HT-29 (cell line): ENCODE data around the gene SIMC1. TPM values are rescaled to one million over a fixed set of nuclear protein-coding genes. Genes with fewer than 3 reads are reported as not detected.
A peak's percentile ranks its signal among the peaks of the same experiment; 100 is the strongest.
"Not testable (repeated sequence)": the region's sequence is repeated elsewhere in the genome, so short reads cannot be mapped to it uniquely, and the experiment has no call there.

Source experiments
- DNase-seq: peaks from one replicate; pipeline ENCODE4 v3.0.0-alpha.2; 2015; ENCODE audit warnings: low spot score
- total RNA-seq: library from RNA; depleted of rRNA; stranded (reverse); fragments of >200 nt; shearing (Covaris generic); gene quantifications from 2 replicates; pipeline ENCODE4 v1.2.3, GENCODE V29; 2014; rRNA removed

The SIMC1 gene
- 10.9 and 13.1 TPM in 2 replicates for total RNA-seq

DNA sequence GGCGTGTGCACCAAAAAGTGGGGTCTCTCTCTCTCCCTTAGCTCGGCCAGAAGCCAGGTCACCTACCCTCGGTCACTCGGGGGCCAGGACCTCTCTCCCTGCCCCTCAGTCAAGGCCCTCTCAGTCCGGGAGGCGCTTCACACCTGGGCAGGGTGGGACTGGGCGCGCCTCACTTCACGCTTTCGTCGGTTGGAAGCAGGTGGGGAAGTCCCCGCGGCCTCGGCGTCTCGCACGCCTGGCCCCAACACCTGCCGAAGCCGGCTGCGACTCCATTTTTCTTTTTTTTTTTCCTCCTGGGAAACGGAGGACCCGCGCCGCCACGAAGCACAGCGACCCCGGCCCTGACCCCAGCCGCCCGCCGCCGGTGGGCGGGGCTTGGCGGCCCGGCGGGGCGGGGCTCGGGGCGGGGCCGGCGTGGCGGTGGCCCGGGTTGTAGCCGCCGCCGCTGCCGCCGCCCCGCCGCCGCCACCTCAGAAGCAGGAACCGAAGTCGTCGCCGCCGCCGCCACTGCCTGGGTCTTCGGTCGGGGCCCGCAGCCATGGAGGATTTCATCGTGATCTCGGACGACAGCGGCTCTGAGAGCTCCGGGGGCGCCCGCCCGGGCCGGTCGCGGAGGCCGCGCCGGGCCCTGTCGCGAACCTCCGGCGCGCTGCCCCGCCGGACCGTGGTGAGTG lies at the start of gene SIMC1:
Gene SIMC1, plus strand, starts transcription at position 454 of the 674 bp plus-strand sequence. Its CDS starts 85 bp downstream, at position 539.
- DNase-seq, result peak; percentile 9

DNA sequence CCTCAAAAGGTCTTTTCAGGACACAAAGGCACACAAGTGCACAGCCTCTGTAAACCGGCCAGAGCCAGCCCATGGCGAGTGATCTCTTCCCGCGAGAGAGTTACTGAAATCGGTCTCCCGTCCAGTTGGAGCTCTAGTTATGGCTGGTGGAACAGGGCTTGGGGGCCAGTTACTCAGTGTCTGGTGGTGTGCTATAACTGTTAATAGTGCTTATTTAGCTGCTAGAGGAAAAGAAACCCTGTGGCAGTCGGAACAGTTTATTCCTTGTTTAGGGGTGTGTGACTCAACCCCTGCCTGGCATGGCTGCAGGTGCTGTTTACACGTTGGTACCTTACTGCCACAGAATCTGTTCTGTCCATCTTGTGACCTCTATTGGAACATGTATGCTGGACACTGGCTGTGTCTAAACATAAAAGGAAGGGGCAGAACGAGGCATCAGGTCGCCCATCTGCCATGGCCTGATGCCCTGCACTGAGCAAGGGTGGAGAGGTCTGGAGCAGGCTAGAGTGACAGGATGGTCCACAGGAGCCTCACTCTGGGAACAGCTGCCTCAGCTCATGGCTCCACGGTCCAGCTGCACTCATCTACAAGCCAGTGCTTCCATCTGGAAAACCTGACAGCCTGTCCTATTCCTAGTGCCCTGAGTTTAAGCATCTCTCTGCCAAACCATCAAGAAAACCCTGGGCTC lies 49.6 kb upstream of the SIMC1 start:
- no peak for DNase-seq

DNA sequence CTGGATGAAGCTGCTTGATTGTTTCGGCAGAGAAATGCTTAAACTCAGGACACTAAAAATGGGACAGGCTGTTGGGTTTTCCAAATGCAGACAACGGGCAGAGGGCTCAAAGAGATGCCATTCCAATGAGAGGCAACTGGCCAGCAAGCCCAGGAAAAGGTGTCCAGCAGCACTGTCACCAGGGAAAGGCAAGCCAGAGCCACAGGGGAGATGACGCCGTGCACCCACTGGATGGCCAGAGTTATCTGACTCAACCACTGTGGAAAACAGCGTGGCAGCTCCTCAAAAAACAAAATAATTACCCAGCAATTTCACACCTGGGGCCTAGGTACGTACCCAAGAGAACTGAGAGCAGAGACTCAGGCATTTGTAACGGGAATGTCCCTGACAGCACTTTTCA lies 48.4 kb upstream of the SIMC1 start:
- DNase-seq, result no peak

DNA sequence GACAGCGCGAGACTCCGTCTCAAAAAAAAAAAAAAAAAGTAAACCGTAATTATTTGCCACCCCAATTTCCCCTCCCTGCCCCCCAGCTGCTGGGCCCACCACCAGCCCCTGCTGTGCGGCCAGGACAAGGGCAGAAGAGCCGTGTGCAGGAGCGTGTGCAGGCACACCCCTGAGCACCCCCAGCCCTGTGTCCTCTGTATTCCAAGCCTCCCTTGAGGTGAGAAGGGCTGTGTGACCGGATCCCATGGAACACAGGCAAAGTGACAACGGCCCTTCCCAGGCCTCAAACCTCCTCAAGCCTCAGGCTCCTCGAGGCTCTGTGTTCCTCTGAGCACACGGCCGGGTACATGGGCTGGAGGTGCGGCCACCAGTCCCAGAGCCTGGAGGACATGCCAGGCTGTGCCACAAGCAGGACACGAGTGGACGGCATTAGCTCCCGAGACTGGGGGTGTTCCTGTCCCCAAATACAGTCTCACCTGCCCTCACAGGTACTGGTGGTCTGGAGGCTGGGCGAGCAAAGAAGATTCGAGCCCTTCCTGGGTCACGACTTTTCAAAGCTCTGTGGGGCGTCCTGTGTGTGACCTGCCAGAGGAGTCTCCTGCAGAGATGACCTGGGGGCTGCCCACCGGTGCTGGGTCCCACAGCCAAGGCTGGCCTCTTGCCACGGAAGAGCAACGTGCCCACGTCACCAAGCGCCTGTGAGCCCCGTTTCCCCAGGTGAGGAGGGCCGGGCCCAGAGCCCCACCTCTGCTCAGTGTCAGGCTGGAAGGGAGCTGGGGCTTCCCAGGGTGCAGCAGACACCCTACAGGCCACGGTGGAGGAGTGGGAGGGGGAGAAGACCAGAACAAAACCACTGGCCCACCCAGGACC lies 47.1 kb upstream of the SIMC1 start:
- no peak for DNase-seq

DNA sequence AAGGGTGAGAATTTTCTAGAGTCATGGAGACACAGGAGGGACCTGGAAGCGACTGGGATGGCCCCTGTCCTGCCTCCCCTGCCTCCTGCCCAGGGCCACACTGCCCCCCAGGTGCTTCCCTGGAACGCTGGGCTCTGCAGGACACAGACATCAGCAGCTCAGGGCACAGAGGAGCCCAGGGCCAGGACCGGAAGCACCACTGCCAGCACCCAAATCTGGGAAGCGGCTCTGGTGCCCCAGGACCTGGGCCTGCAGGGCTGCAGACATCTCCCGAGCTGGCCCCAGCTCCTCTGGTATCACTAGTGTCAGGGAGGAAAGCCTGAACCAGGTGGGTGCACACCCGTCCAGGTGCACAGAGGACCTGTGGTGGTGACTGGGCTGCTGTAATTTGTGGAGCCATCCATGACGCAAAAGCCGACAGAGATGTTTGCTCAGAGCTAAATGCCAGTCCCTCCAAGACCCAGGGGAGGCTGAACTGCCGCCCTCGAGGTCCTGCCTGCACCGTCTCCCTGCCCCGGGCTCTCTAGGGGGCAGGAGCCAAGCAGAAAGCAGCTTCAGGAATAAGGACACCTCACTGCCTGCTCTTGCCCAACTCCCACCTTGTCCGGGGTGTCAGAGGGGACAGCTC lies 46.0 kb upstream of the SIMC1 start:
- DNase-seq, result no peak

DNA sequence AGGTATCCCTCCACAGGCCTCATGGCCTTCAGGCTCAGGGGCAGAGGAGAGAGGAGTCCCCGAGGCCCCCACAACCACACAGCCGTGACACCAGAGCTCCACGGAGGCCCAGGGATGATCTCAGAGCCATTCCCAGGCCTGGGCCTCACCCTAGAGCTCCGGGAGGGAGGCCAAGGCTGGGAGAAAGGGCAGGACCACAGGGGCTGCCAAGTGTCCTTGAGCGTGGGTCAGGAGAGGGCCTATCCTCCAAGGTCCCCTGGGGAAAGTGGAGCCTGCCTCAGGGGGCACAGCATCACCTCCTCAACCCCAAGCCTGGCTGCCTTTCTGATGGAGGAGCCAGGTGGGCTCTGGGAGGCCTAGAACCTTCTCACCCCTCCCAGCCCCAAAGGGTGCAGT lies 45.5 kb upstream of the SIMC1 start:
- not testable (repeated sequence) for DNase-seq

DNA sequence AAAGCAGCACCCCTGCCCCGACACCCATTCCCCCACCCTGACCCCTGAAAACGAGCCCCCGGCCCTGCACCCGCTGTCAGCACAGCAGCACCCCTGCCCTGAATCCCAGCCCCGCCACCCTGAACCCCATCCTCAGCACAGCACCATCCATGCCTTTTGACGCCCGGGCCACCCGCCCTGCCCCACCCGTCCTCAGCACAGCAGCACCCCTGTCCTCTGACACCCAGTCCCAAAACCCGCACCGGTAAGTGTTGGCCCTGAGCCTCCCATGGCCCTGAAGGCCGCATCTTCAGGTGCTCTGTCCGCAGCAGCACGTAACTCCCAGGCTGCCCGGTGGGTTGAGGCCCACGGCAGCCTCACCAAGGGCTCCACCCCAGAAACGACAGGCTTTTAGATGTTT lies 44.6 kb upstream of the SIMC1 start:
- not testable (repeated sequence) for DNase-seq

DNA sequence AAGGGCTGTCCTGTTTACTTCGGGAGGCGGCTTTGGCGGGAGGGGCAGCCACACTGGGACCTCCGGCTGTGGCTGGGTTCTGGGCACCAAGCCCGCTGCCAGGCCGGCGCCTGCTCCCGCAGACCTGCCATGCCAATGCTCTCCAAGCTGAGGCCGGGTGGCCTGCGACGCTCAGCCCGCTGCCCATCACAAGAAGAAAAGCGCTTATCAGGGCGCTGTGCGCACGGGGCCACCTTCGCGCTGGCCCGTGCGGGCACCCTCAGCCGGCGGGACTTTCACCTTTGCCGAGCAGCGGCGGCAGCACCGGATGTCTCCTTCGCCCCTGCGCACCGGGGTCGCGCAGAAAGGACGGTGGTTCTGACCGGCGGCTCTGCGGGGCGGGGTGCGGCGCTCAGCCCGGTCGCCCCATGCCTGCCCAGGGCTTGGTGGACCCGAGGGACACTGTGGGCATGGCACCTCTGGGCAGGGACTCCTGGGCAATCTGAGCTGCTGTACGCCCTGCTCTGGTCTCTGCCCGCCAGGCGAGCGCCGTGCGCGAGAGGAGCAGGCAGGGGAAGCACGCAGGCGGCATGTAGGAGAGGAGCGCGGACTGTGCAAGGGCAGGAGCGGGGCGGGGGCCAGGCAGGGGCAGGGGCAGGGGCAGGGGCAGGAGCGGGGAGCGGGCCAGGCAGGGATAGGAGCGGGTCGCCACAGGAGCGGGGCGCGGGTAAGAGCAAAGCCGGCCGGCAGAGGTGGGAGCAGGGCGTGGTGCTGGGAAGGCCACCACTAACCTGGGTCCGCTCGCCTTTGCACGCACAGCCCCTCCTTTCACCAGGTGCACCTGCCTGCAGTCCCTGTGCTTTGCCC lies 43.8 kb upstream of the SIMC1 start:
- DNase-seq, result not testable (repeated sequence)

DNA sequence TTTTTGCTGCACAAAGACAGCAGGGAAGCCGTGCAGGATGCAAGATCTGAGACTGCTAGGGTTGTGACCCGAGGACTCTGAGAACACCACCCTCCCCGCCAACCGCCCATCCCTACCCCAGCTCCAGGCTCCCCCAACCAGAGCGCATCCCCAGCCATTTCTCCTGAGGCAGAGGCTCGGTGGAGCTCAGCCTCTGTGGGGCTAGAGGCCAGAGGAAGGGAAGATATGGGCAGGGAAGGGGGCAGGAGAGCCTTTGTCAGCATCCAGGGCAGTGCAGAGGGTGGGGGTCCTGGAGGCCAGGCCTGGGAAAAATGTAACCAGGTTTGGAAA lies 43.2 kb upstream of the SIMC1 start:
- DNase-seq, result not testable (repeated sequence)

DNA sequence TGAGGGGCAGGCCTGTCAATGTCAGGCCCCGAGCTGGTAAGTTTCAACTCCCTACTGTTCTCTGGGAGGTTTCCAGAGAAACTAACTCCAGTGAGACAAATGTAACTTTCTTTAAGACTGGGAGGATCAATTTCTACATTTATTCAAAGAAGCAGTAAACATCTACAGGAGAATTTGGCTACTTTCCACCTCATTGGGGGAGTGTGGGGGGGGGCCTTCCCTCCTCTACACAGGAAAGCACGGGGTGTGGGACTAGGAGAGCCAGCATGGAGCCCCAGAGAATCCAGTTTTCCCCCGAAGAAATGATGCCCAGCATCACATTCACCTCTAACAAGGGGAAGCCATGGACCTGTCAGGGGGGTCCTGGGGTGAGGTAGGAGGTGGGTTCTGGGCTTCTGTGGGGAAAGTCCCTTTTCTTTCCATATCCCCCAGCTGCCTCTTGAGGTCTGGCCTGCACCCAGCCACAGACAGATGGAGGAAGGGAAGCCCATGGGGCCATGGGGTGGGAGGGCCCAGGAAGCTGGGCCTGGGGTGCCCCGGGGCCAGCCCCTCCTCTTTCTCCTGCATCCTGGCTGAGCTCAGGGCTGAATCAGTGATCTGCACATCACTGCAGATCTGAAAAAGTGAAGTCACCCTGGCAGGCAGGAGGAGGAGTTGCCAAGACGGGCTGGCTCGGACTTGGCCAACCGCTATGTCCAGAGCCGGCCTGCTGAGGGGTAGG lies 42.6 kb upstream of the SIMC1 start:
- DNase-seq, result not testable (repeated sequence)

DNA sequence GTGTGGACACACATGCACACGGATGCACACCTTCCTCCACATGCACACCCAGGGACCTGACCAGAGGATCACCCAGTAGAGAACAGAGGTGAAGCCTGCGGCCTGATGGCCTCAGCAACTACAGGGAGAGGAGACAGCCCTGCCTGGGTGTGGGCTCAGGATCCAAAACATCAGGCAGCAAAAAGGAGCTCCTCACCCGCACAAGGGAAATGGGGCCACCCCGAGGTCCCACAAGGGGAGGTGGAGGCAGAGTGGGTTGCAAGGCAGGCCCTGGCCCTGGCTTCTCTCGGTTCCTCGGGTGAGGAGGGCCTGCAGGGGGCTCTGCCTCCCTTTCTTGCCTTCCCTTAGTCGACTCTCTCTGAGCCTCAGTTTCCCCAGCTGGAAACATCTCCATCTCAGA lies 41.4 kb upstream of the SIMC1 start:
- not testable (repeated sequence) for DNase-seq

DNA sequence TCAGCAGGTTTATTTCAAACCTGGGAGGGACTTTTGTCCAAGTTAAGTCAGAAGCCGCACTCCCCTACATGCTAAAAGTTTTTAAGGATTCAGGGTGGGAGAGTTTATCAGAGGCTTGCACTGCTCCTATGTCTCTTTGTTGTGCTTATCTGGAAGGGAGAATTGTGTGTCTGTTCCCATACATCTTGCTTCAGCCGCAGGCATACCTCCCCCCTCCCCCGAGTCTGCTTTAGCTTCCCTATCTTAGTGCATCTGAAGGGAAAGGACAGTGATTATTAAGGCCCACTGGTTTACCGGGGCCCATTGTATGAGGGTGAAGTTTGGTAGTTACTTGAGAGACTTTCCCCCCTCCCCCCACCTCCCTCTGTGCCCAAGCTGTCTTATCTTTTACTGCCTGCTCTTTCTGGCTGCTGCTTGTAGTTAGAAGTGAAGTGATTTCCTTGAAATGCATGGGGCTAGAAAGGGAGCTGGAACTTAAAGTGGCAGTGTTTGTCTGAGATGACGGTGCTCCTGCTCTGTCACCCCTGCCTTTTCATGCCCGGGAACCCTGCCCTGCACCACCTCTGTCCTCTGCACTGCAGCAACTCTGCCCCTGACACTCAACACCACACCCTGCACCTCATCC lies 40.9 kb upstream of the SIMC1 start:
- not testable (repeated sequence) for DNase-seq

DNA sequence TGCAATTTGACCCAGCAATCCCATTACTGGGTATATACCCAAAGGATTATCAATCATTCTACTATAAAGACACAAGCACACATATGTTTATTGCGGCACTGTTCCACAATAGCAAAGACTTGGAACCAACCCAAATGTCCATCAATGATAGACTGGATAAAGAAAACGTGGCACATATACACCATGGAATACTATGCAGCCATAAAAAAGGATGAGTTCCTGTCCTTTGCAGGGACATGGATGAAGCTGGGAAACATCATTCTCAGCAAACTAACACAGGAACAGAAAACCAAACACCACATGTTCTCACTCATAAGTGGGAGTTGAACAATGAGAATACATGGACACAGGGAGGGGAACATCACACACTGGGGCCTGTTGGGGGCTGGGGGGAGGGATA lies 39.9 kb upstream of the SIMC1 start:
- not testable (repeated sequence) for DNase-seq

DNA sequence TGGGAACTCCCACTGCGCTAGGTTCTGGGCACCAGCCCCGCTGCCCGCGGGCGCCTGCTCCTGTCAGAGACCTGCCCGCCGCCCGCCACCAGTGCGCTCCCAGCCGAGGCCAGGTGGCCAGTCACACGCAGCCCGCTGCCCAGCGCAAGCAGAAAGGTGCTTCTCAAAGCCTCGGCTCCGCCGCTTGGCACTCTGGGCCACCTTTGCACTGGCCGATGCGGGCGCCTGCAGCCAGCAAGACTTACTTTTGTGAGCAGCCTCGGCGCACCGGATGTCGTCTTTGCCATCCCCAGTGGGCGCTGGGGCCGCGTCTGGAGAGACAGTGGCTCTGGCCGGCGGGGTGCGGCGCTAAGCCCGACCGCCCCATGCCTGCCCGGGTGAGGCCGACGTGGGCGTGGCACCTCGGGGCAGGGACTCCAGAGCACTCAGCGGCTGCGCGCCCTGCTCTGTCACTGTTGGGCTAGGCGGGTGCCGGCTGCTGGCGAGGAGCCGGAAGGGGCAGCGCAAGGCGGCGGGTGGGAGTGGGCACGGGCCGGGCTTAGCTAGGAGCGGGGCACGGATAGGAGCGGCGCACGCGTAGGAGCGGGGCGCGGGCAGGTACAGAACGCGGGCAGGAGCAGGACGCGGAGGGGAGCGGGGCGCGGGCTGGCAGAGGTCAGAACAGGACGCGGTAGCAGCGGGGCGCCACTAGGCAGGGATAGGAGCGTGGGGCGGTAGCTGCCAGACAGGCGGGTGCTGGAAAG lies 39.1 kb upstream of the SIMC1 start:
- DNase-seq, result not testable (repeated sequence)

DNA sequence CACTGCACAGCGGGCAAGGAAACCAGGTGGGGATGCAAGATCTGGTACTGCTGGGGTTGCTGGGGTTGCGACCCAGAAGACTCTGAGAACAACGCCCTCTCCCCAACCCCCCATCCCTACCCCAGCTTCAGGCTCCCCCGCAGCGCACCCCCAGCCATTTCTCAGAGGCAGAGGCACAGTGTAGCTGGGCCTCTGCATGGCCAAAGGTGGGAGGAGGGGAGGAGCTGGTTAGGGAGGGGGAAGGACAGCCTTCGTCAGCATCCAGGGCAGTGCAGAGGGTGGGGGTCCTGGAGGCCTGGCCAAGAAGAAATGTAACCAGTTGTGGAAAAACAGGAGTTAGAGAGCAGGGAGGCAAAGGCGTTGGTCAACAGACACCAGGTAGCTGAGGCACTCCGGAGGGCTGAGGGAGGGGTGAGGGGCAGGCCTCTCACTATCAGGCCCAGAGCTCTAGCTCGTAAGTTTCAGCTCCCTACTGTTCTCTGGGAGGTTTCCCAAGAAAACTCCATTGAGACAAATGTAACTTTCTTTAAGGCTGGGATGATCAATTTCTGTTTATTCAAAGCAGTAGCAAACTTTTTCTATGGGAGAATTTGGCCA lies 38.3 kb upstream of the SIMC1 start:
- DNase-seq, result not testable (repeated sequence)

DNA sequence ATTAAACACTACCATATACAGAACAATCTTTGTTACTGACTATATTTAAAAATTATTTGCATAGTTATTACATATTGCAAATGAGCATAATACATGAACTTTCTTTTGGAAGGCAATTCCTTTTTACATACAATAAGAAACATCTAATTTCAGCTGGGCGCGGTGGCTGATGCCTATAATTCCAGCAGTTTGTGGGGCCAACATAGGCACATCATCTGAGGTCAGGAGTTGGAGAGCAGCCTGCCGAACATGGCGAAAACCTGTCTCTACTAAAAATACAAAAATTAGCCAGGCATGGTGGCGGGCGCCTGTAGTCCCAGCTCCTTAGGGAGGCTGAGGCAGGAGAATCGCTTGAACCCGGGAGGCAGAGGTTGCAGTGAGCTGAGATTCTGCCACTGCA lies 36.4 kb upstream of the SIMC1 start:
- DNase-seq, result no peak

DNA sequence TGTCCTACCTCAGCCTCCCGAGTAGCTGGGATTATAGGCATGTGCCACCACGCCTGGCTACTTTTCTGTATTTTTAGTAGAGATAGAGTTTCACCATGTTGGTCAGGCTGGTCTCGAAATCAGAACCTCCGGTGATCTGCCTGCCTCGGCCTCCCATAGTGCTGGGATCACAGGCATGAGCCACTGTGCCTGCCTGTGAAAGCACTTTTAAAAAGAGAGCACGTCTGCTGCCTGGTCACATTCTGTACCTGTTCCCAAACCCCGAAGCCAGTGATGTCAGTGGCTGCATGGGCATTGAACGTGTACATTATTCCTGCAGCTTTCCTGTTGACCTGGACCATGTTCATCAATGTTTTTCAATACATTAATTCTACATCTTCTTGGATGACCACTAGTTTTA lies 35.1 kb upstream of the SIMC1 start:
- DNase-seq, result no peak

DNA sequence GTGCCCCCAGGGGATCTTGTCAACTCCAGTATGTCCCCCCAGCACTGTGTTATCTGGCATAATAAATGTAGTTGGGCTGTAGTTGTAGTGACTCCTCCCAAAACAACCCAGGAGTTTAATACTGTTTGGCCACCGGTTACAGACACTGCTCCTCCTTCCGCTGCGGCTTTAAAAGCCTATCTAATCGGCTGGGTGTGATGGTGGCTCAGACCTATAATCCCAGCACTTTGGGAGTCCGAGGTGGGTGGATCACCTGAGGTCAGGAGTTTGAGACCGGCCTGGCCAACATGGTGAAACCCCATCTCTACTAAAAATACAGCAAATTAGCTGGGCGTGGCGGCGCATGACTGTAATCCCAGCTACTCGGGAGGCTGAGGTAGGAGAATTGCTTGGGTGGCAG lies 34.7 kb upstream of the SIMC1 start:
- not testable (repeated sequence) for DNase-seq
